BLaER1 treated with 17β-estradiol and CSF1 and Interleukin-3, amounts not matched to agents 10 nM and 100 nM (cell line): ENCODE measurements around the gene ACOX1.

Source experiments
- H3K27ac ChIP-seq, 11 experiments: shearing (Covaris generic); formaldehyde crosslinking; 2 replicates each; pipeline ENCODE4 v1.8.1; 2022
- H3K27me3 ChIP-seq, 11 experiments: shearing (Covaris generic); formaldehyde crosslinking; 2 replicates each; pipeline ENCODE4 v1.8.1; 2022
- H3K36me3 ChIP-seq, 11 experiments: shearing (Covaris generic); formaldehyde crosslinking; 2 replicates each; pipeline ENCODE4 v1.8.1; 2022
- H3K4me1 ChIP-seq, 10 experiments: shearing (Covaris generic); formaldehyde crosslinking; 2 replicates each; pipeline ENCODE4 v1.8.1; 2022
- H3K4me2 ChIP-seq, 11 experiments: shearing (Covaris generic); formaldehyde crosslinking; 2 replicates each; pipeline ENCODE4 v1.8.1; 2022
- H3K4me3 ChIP-seq, 10 experiments: shearing (Covaris generic); formaldehyde crosslinking; 2 replicates each; pipeline ENCODE4 v1.8.1; 2022
- H3K9ac ChIP-seq, 11 experiments: shearing (Covaris generic); formaldehyde crosslinking; 2 replicates each; pipeline ENCODE4 v1.8.1; 2022
- H3K9me3 ChIP-seq, 11 experiments: shearing (Covaris generic); formaldehyde crosslinking; replicated peaks in 1 of 11; 2 replicates each; pipeline ENCODE4 v1.8.1; 2022
- H4K20me1 ChIP-seq, 11 experiments: shearing (Covaris generic); formaldehyde crosslinking; 2 replicates each; pipeline ENCODE4 v1.8.1; 2022
- Cebpa-rat ChIP-seq, 11 experiments: shearing (Covaris generic); IDR thresholded peaks; 2 replicates each; pipeline ENCODE4 v1.8.1; 2022

ACOX1 gene

DNA sequence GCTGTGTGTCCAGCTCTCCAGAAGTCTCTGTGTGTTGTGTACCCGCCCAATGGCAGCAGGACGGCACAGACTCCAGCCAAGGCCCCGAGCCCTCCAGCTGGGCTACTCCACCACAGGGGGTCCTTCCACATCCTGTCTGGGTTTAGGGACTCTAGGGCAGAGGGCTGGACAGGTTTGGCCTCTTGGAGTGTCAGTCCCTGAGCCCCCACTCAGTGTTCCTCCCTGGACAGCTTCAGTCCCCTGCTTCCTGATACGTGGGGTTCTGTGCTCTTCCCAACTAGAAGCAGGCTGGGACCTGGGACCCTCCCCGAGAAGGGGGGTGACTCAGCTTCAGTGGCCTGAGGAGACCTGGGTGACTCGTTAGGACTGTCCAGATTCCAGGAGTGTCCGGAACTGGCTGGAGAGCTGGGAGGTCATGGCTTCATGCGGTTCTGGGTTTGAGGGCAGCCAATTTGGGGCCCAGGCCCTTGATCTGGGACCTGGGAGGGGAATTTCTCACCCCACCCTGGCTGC is 25.8 kb upstream of the ACOX1 start:
- peaks cover 14 to 42% (median 29%) of the 10 kb centered on the region in 11 experiments; a peak in 17 of 22 replicates for H3K36me3 ChIP-seq
- peak overlapping the region in 8 of 11 experiments; percentile 2 to 87 (median 76); a peak in 15 of 22 replicates for H3K27ac ChIP-seq
- H3K4me1 ChIP-seq, result peaks cover 0 to 56% (median 33%) of the 10 kb centered on the region in 10 experiments; a peak in 18 of 20 replicates
- H3K9ac ChIP-seq, result peak overlapping the region in 8 of 11 experiments; percentile 8 to 75 (median 63); a peak in 14 of 22 replicates
- H4K20me1 ChIP-seq, result no peaks in the 10 kb centered on the region
- no peaks in the 10 kb centered on the region for H3K9me3 ChIP-seq
- peak overlapping the region in 9 of 11 experiments; percentile 20 to 78 (median 58); a peak in 16 of 22 replicates for H3K4me2 ChIP-seq
- no peak for TF ChIP-seq Cebpa-rat (IDR thresholded peaks at IDR 0.05)
- H3K4me3 ChIP-seq, result no peak overlapping the region
- no peaks in the 10 kb centered on the region for H3K27me3 ChIP-seq

GRCh38 chr17:76003915-76004314 is 24.9 kb upstream of the ACOX1 start:
- peak overlapping the region in 2 of 11 experiments; percentile 84 to 87; a peak in 4 of 22 replicates for H3K27ac ChIP-seq
- H3K9me3 ChIP-seq, result no peaks in the 10 kb centered on the region
- no peaks in the 10 kb centered on the region for H3K27me3 ChIP-seq
- H4K20me1 ChIP-seq, result no peaks in the 10 kb centered on the region
- H3K4me2 ChIP-seq, result no peak overlapping the region
- peaks cover 0 to 47% (median 29%) of the 10 kb centered on the region in 10 experiments; a peak in 18 of 20 replicates for H3K4me1 ChIP-seq
- TF ChIP-seq Cebpa-rat (IDR thresholded peaks at IDR 0.05), result no peak
- H3K4me3 ChIP-seq, result no peak overlapping the region
- peaks cover 14 to 50% (median 30%) of the 10 kb centered on the region in 11 experiments; a peak in 17 of 22 replicates for H3K36me3 ChIP-seq
- peak overlapping the region in 2 of 11 experiments; percentile 68 to 74; a peak in 1 of 22 replicates for H3K9ac ChIP-seq

DNA sequence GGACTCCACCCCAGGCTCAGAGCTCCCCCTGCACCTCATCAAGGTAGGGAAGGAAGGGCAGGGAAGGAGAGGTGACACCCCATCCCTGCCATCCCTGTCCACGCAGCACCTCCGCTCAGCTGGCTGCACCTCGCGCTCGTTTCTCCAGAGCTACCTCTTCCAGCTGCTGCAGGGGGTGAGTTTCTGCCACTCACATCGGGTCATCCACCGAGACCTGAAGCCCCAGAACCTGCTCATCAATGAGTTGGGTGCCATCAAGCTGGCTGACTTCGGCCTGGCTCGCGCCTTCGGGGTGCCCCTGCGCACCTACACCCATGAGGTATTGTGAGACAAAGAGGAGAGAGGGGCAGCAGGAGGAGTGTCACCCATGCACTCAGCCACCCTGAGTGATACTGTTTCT is 23.1 kb upstream of the ACOX1 start:
- Histone ChIP-seq H3K27ac (no peak overlapping the region), H3K27me3 (no peaks in the 10 kb centered on the region), H3K9ac (no peak overlapping the region), H4K20me1 (no peaks in the 10 kb centered on the region), H3K36me3 (peaks cover 14 to 51% (median 30%) of the 10 kb centered on the region in 11 experiments; a peak in 17 of 22 replicates), H3K9me3 (no peaks in the 10 kb centered on the region), H3K4me3 (no peak overlapping the region), H3K4me1 (peaks cover 18 to 52% (median 44%) of the 10 kb centered on the region in 10 experiments), H3K4me2 (no peak overlapping the region)
- TF ChIP-seq Cebpa-rat (IDR thresholded peaks at IDR 0.05), result no peak

- Histone ChIP-seq H3K9ac (peak within 1 kb of the TSS in 1 of 11 experiments; percentile 49; a peak in 2 of 22 replicates), H3K9me3 (no peaks in the 10 kb centered on the region), H3K4me3 (no peak within 1 kb of the TSS), H3K4me2 (peak within 1 kb of the TSS in 3 of 11 experiments; percentile 12 to 21 (median 17); a peak in 2 of 22 replicates), H3K27ac (peak within 1 kb of the TSS in 3 of 11 experiments; percentile 18 to 23 (median 18); a peak in 1 of 22 replicates), H3K27me3 (no peaks in the 10 kb centered on the region), H3K4me1 (peaks cover 29 to 52% (median 45%) of the 10 kb centered on the region in 10 experiments), H3K36me3 (peaks cover 14 to 52% (median 31%) of the 10 kb centered on the region in 11 experiments; a peak in 17 of 22 replicates), H4K20me1 (no peaks in the 10 kb centered on the region)
- TF ChIP-seq Cebpa-rat (IDR thresholded peaks at IDR 0.05), result no peak
These were observed 22.0 kb upstream of the ACOX1 start, which contains the start of gene CDK3 for GRCh38 chr17:76000755-76001521. CDK3 (plus strand) TSS chr17:76000855; CDS start chr17:76001426, 571 bp downstream.

DNA sequence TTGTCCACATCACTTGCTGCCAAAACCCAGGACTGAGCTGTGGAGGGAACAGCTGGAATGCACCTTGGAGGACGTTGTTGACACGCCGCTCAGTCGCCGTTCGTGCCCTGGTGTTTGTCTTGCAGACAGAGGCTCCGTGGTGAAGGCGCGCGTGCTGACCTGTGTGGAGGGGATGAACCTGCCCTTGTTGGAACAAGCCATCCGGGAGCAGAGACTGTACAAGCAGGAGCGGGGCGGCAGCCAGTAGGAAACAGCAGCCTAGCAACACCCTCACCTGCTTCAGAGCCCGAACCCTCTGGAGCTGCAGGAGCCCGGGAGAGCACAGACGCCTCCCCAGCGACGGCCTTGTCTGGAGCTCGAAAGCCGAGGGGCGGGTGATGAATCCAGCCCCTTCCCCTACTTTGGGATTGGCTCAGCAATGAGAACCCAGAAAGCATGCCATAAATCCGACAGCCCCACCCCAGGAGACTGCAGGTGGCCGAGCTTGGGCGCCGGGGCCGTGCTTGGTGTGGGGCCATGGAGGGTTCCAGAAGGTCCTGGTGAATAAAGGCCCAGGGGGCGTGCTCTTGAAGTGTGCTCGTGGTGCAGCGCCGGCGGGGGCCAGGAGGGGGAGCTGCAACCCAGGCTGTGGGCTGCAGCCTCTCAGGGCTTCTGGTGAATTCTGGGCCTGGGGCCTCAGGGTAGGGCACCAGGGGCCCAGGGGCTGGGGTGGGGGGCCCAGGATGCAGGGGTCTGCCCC is 21.2 kb upstream of the ACOX1 start:
- peaks cover 15 to 59% (median 37%) of the 10 kb centered on the region in 11 experiments; a peak in 17 of 22 replicates for H3K36me3 ChIP-seq
- no peaks in the 10 kb centered on the region for H4K20me1 ChIP-seq
- H3K4me1 ChIP-seq, result peaks cover 35 to 51% (median 42%) of the 10 kb centered on the region in 10 experiments
- no peaks in the 10 kb centered on the region for H3K27me3 ChIP-seq
- H3K9ac ChIP-seq, result peak overlapping the region in 1 of 11 experiments; percentile 49; a peak in 1 of 22 replicates
- no peak overlapping the region for H3K4me3 ChIP-seq
- peak overlapping the region in 3 of 11 experiments; percentile 12 to 21 (median 17); a peak in 2 of 22 replicates for H3K4me2 ChIP-seq
- no peak for TF ChIP-seq Cebpa-rat (IDR thresholded peaks at IDR 0.05)
- peak overlapping the region in 2 of 11 experiments; percentile 11 to 18; a peak in 1 of 22 replicates for H3K27ac ChIP-seq
- H3K9me3 ChIP-seq, result no peaks in the 10 kb centered on the region

DNA sequence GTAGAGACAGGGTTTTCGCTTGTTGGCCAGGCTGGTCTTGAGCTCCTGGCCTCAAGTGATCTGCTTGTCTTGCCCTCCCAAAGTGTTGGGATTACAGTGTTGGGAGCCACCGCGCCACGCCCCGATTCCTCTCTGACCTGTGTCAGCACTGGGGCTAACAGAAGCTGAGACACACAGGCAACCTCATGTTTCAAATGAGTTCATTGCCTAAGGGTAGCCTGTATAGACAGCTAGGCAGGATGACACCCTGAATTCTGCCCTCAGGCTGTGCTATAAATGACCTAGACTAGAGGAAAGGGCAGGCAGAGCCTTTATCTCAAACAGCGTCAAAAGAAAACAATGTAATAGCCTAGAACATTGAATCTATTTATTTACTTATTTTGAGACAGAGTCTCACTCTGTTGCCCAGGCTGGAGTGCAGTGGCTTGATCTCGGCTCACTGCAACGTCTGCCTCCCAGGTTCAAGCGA is 19.4 kb upstream of the ACOX1 start:
- Histone ChIP-seq H3K27me3 (no peaks in the 10 kb centered on the region), H3K4me3 (no peak overlapping the region), H3K4me2 (peak overlapping the region in 9 of 11 experiments; percentile 84 to 97 (median 92); a peak in 15 of 22 replicates), H3K36me3 (peaks cover 21 to 62% (median 40%) of the 10 kb centered on the region in 11 experiments; a peak in 21 of 22 replicates), H4K20me1 (no peaks in the 10 kb centered on the region), H3K9ac (peak overlapping the region in 3 of 11 experiments; percentile 5 to 31 (median 13); a peak in 2 of 22 replicates), H3K9me3 (no peaks in the 10 kb centered on the region), H3K27ac (peak overlapping the region in 7 of 11 experiments; percentile 7 to 73 (median 63); a peak in 9 of 22 replicates), H3K4me1 (peaks cover 27 to 41% (median 35%) of the 10 kb centered on the region in 10 experiments)
- TF ChIP-seq Cebpa-rat (IDR thresholded peaks at IDR 0.05), result no peak

DNA sequence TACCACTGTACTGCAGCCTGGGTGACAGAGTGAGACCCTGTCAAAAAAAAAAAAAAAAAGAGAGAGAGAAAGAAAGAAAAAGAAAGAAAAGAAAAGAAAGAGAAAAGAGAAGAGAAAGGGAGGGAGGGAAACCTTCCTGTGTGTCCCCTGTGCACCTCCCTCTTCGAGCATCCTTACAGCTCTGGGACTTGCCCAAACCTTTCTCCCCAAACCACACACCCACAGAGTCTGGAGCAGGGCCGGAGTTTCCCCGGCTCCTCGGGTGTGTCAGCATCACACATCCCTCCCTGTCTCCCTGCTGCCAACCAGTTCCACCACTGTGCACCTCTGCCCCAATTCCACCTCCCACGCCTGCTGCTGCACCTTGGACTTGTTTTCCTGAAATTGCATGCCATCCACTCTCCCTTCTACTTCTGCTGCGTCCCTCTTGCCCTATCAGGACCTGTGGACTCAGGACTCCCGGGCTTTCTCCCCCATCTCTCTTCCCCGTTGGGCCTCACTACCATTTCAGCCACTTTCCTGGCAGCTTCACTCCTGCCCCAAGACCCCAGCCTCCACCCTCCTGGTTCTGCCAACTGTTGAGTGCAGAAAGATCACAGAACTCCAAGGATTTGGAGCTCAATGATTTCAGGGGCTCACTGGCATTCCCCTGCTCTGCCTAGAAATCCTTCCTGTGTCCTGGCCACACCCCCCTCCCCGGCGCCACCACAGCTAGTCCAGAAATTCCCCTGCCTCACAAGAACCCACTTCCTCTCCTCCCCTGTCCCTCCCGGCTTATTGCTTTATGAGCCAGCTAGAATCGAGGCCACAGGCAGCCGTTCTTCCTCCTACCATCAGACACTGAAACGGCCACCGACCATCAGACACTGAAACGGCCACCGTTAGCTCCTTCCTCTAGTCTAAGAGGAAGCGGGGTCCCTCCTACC is 18.0 kb upstream of the ACOX1 start:
- Histone ChIP-seq H3K4me2 (peak overlapping the region; percentile 84 to 97 (median 91)), H3K9me3 (no peaks in the 10 kb centered on the region), H4K20me1 (no peaks in the 10 kb centered on the region), H3K27ac (peak overlapping the region in 9 of 11 experiments; percentile 38 to 73 (median 61); a peak in 20 of 22 replicates), H3K9ac (peak overlapping the region; percentile 19 to 68 (median 58)), H3K27me3 (no peaks in the 10 kb centered on the region), H3K4me3 (peak overlapping the region in 6 of 10 experiments; percentile 13 to 61 (median 30); a peak in 8 of 20 replicates), H3K36me3 (peaks cover 29 to 62% (median 44%) of the 10 kb centered on the region in 11 experiments; a peak in 21 of 22 replicates), H3K4me1 (peaks cover 27 to 46% (median 38%) of the 10 kb centered on the region in 10 experiments)
- no peak for TF ChIP-seq Cebpa-rat (IDR thresholded peaks at IDR 0.05)
